ENCODE measurements around the gene PUDP.

DNA sequence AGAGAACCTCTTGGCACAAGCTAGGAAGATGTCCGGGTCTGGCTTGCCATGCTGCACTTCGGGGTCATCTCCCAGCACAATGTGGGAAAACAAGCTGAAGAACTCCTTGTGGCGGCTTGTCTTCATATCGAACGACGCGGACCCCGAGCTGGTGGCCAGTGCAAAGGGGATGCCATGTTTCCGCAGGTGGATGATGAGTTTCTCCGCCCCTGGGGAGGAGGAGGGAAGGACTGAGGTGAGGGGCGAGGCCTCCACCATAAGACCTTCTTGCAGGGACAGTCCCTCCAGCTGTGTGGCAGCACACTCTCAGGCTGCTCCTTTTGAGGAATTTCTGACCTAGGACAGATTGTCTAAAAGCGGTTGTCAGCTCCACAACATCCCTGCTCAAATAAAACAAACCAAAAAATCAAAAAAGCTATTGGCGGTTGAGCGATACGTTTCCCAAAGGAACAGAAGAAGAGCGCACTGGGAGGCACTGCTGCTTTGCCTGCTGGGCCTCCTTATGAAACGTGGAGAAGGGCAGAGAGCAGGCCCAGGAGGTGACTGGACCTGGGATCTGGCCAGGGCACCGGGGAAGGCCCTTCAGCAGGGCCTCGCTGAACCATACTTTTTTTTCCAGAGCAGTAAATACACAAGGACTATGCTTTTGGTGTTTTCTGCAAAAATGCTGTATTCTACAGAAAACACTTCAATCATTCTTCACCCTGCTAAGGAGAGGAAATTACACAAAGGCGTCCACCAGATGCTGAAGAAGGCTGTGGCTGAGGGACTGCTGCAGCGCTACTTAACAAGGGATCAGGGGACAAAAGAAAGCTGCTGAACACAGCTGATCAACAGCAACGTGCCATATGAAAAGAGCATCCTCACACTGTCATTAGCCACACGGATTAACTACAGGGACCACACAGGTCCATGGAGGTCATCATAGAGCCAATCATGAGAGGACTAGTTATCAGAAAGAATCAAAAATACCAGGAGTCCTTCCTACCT, 70.4 kb downstream of the PUDP start:
- TF ChIP-seq CTCF (IDR thresholded peaks at IDR 0.05) = no peak
- no peak for TF ChIP-seq POLR2A (IDR thresholded peaks at IDR 0.05)

All from adrenal gland (tissue), 5 donors.